ENCODE results near the gene SCN3A.

SCN3A gene

DNA sequence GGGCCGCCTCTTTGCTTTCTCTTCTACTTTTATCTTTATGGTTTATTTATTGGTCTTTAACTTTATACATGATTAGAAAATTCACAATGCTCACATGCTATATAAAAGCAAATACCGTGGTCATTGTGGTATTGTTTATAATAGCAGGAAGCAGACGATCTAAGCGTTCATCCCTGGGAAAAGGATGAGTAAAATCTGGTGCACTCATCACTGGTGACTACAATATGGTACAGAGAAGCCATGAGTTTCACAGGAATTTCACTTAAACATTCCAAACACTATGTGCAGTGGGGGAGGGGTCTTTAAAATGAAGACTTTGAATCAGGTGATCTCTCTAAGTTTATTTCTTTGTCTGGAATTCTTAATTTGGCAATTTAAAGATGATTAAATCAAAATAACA lies 97.9 kb downstream of the SCN3A start:
- TF ChIP-seq, protein P1, sequence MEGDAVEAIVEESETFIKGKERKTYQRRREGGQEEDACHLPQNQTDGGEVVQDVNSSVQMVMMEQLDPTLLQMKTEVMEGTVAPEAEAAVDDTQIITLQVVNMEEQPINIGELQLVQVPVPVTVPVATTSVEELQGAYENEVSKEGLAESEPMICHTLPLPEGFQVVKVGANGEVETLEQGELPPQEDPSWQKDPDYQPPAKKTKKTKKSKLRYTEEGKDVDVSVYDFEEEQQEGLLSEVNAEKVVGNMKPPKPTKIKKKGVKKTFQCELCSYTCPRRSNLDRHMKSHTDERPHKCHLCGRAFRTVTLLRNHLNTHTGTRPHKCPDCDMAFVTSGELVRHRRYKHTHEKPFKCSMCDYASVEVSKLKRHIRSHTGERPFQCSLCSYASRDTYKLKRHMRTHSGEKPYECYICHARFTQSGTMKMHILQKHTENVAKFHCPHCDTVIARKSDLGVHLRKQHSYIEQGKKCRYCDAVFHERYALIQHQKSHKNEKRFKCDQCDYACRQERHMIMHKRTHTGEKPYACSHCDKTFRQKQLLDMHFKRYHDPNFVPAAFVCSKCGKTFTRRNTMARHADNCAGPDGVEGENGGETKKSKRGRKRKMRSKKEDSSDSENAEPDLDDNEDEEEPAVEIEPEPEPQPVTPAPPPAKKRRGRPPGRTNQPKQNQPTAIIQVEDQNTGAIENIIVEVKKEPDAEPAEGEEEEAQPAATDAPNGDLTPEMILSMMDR (IDR thresholded peaks at IDR 0.05; ENCODE audit: low read depth, low read length), result no peak
- H3K4me3 ChIP-seq (ENCODE audit: low read depth, low read length), result no peak overlapping the region

DNA sequence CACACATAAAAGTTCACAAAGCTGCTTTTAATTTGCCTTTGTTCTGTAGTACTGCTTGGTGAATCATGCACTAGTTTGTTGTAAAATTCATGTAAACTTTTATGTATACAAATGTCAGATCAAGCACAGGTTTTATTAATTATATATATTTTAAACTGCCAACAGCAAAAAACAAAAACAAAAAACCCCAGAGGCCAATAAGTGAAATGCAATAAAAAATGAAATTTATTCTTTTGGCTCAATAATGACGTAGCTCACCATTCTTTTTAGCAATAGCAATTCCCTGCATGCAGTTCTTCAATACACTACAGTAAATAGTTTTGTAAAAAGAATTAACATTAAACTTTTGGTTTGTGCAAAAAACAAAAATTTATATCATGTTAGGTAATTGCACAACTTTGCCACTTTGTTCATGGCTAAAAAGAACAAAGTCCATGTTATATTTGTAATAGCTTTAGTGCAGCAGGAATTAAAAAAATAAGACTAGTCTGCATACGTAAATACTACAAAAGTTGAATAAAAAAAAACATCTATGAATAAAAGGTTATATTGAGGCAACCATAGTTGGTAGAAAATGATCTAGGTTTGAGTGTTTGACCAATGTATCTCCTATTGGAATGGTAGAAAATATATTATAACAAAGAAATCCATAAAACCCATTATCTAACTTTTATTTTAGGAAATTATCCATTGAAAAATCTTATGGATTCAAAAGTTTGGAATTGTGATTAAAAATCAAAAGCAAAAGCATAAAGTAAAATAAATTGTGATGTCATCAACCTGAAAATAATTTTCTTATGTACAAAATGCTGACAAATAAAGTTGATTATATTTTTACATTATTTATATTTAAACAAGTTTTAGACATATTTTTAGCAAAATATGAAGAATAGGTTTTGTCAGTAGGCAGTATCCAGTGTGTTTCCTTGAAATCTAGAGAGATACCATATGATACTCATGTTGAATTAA lies 115.6 kb downstream of the SCN3A start:
- TF ChIP-seq, protein P1 (IDR thresholded peaks at IDR 0.05; ENCODE audit: low read depth, low read length), result no peak
- no peak overlapping the region for H3K4me3 ChIP-seq (ENCODE audit: low read depth, low read length)

GRCh38 chr2:165086337-165086736 lies 117.5 kb downstream of the SCN3A start:
- TF ChIP-seq, protein P1 (IDR thresholded peaks at IDR 0.05; ENCODE audit: low read depth, low read length), result no peak
- no peak overlapping the region for H3K4me3 ChIP-seq (ENCODE audit: low read depth, low read length)

DNA sequence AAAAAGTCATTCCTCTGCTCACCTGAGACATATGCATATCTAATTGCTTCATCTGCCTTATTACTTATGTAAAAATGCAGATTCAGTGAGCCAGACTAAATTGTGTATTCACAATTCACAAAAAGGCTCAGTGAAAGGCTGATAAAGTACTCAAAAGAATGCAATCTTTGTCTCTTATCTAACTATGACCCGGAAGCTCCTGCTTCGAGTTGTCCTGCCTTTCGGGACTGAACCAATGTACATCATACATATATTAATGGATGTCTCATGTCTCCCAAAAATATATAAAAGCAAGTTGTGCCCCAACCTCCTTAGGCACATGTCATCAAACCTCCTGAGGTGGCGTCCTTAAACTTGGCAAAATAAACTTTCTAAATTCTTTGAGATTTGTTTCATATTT lies 120.5 kb downstream of the SCN3A start:
- TF ChIP-seq, protein P1 (IDR thresholded peaks at IDR 0.05; ENCODE audit: low read depth, low read length), result no peak
- H3K4me3 ChIP-seq (ENCODE audit: low read depth, low read length), result no peak overlapping the region

GRCh38 chr2:165082479-165082878 lies 121.4 kb downstream of the SCN3A start:
- no peak overlapping the region for H3K4me3 ChIP-seq (ENCODE audit: low read depth, low read length)
- TF ChIP-seq, protein P1 (IDR thresholded peaks at IDR 0.05; ENCODE audit: low read depth, low read length), result no peak

GRCh38 chr2:165081276-165081675 lies 122.6 kb downstream of the SCN3A start:
- TF ChIP-seq, protein P1 (IDR thresholded peaks at IDR 0.05; ENCODE audit: low read depth, low read length), result no peak

DNA sequence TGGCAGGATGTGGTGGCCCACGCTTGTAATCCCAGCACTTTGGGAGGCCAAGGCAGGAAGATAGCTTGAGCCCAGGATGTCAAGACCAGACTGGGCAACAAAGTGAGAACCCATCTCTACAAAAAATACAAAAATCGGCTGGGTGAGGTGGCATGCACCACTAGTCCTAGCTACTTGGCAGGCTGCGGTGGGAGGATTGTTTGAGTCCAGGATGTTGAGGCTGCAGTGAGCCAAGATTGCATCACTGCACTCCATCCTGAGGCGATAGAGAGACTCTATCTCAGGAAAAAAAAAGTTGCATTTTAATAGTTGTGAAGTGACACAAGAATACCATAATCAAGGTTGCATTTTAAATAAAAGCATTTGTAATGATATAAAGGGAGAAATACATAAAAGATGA lies 124.4 kb downstream of the SCN3A start:
- TF ChIP-seq, protein P1 (IDR thresholded peaks at IDR 0.05; ENCODE audit: low read depth, low read length), result no peak
- H3K4me3 ChIP-seq (ENCODE audit: low read depth, low read length), result no peak overlapping the region

More at GRCh38 chr2:165081276-165081675, 122.6 kb downstream of the SCN3A start:
- no peak overlapping the region for H3K4me3 ChIP-seq (ENCODE audit: low read depth, low read length)
